ENCODE measurements around the gene EDC4.
"Not testable (repeated sequence)": the region's sequence is repeated elsewhere in the genome, so short reads cannot be mapped to it uniquely, and the experiment has no call there.

EDC4 gene

GRCh38 chr16:67837190-67837589, 35.7 kb upstream of the EDC4 start:
- H3K14ac ChIP-seq (ENCODE audit: low read length); H2BK12ac ChIP-seq (ENCODE audit: low read length); H2BK120ac ChIP-seq (ENCODE audit: low read depth, low read length); H3K36me3 ChIP-seq (replicated peaks in 1 of 2; ENCODE audit: control insufficient read depth in 2 of 2, insufficient read depth in 2 of 2, low read length in 2 of 2); H3K27ac ChIP-seq (replicated peaks; ENCODE audit: low read length); H2AFZ ChIP-seq (ENCODE audit: low read length); H3K4me2 ChIP-seq (ENCODE audit: insufficient read depth, low read length, poor library complexity, severe bottlenecking); H3K27me3 ChIP-seq (ENCODE audit: control insufficient read depth in 3 of 3, insufficient read depth in 3 of 3, low read depth in 1 of 3, low read length in 3 of 3); H3K79me1 ChIP-seq (ENCODE audit: low read depth, low read length); H3K23ac ChIP-seq (ENCODE audit: low read depth, low read length, poor library complexity); H2BK15ac ChIP-seq (ENCODE audit: low read length); H3K4ac ChIP-seq (ENCODE audit: low read length); H3K4me1 ChIP-seq (ENCODE audit: control insufficient read depth in 2 of 2, insufficient read depth in 1 of 2, low read depth in 1 of 2, low read length in 2 of 2); H4K8ac ChIP-seq (ENCODE audit: low read depth, low read length); H3K9me3 ChIP-seq (replicated peaks in 1 of 2; ENCODE audit: control insufficient read depth in 2 of 2, insufficient read depth in 1 of 2, low read depth in 1 of 2, low read length in 2 of 2); H4K91ac ChIP-seq (ENCODE audit: low read depth, low read length, poor library complexity); H3K18ac ChIP-seq (ENCODE audit: low read length); H2AK5ac ChIP-seq (ENCODE audit: low read depth, low read length); H3K4me3 ChIP-seq (ENCODE audit: low read length in 2 of 2); DNase-seq (ENCODE audit: low spot score); H3K9ac ChIP-seq (ENCODE audit: low read depth, low read length, poor library complexity); H2BK5ac ChIP-seq (ENCODE audit: low read length): not testable (repeated sequence)
- no CpG with 5 or more reads among the region's 10 CpGs for WGBS, 2 donors (ENCODE audit: extremely low coverage in 2 of 2, insufficient read length in 2 of 2, insufficient replicate concordance in 1 of 2)

GRCh38 chr16:67837811-67838210, 35.0 kb upstream of the EDC4 start:
- Histone ChIP-seq H2BK12ac (ENCODE audit: low read length) (no peak overlapping the region), H3K4me1 (ENCODE audit: control insufficient read depth in 2 of 2, insufficient read depth in 1 of 2, low read depth in 1 of 2, low read length in 2 of 2) (peaks cover 4% of the 10 kb centered on the region in 2 donors), H3K4me3 (ENCODE audit: low read length in 2 of 2) (no peak overlapping the region), H3K14ac (ENCODE audit: low read length) (no peak overlapping the region), H2BK5ac (ENCODE audit: low read length) (no peak overlapping the region), H3K23ac (ENCODE audit: low read depth, low read length, poor library complexity) (no peak overlapping the region), H3K9ac (ENCODE audit: low read depth, low read length, poor library complexity) (no peak overlapping the region), H2BK120ac (ENCODE audit: low read depth, low read length) (no peak overlapping the region), H3K4me2 (ENCODE audit: insufficient read depth, low read length, poor library complexity, severe bottlenecking) (no peak overlapping the region), H4K91ac (ENCODE audit: low read depth, low read length, poor library complexity) (no peak overlapping the region), H3K36me3 (replicated peaks in 1 of 2; ENCODE audit: control insufficient read depth in 2 of 2, insufficient read depth in 2 of 2, low read length in 2 of 2) (no peaks in the 10 kb centered on the region), H2BK15ac (ENCODE audit: low read length) (no peak overlapping the region), H3K4ac (ENCODE audit: low read length) (no peak overlapping the region), H3K18ac (ENCODE audit: low read length) (no peak overlapping the region), H4K8ac (ENCODE audit: low read depth, low read length) (no peak overlapping the region), H2AK5ac (ENCODE audit: low read depth, low read length) (no peak overlapping the region), H3K79me1 (ENCODE audit: low read depth, low read length) (peaks cover 5% of the 10 kb centered on the region), H3K27ac (replicated peaks; ENCODE audit: low read length) (no peak overlapping the region), H2AFZ (ENCODE audit: low read length) (no peak overlapping the region), H3K9me3 (replicated peaks in 1 of 2; ENCODE audit: control insufficient read depth in 2 of 2, insufficient read depth in 1 of 2, low read depth in 1 of 2, low read length in 2 of 2) (no peaks in the 10 kb centered on the region), H3K27me3 (ENCODE audit: control insufficient read depth in 3 of 3, insufficient read depth in 3 of 3, low read depth in 1 of 3, low read length in 3 of 3) (no peaks in the 10 kb centered on the region)
- no CpG with 5 or more reads among the region's 2 CpGs for WGBS, 2 donors (ENCODE audit: extremely low coverage in 2 of 2, insufficient read length in 2 of 2, insufficient replicate concordance in 1 of 2)
- DNase-seq (ENCODE audit: low spot score) = no peak

DNA sequence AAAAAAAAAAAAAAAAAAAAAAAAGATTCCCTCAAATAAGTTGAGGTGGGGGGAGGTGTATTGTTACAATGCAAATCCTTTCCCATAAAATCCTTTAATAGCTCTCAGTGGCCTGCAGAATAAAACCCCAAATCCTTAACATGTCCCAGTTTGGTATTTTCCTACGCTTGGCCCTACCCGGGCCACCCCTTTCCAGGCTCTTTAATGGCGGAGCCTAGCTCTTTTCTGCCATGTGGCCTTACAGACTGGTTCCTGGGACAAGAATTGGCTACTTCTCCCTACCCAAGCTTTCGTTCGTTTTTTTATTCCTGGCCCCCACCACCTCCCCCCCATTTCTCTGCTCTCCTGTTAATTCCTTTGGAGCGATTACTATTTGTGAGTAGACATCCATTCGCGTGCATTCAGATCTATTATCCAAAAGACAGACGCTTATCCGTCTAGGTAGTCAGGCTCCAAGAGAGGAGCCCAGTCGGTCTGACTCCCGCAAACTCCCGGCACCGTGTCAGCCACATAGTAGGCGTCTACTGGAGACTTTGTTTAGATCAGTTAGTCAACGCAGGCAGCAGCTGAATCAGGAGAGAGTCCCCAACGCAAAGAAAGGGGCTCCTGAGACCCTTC, 31.5 kb upstream of the EDC4 start:
- WGBS, 2 donors (ENCODE audit: extremely low coverage in 2 of 2, insufficient read length in 2 of 2, insufficient replicate concordance in 1 of 2) = no CpG with 5 or more reads among the region's 17 CpGs
- no peak overlapping the region for H3K14ac ChIP-seq (ENCODE audit: low read length)
- no peak overlapping the region for H2AK5ac ChIP-seq (ENCODE audit: low read depth, low read length)
- H2BK12ac ChIP-seq (ENCODE audit: low read length) = no peak overlapping the region
- H4K91ac ChIP-seq (ENCODE audit: low read depth, low read length, poor library complexity) = no peak overlapping the region
- H3K36me3 ChIP-seq (replicated peaks in 1 of 2; ENCODE audit: control insufficient read depth in 2 of 2, insufficient read depth in 2 of 2, low read length in 2 of 2) = peaks cover 3 to 16% of the 10 kb centered on the region in 2 donors
- peak overlapping the region; percentile 97 for H2BK5ac ChIP-seq (ENCODE audit: low read length)
- H3K79me1 ChIP-seq (ENCODE audit: low read depth, low read length) = peaks cover 9% of the 10 kb centered on the region
- peak overlapping the region; percentile 69 for H2BK15ac ChIP-seq (ENCODE audit: low read length)
- no peaks in the 10 kb centered on the region for H3K9me3 ChIP-seq (replicated peaks in 1 of 2; ENCODE audit: control insufficient read depth in 2 of 2, insufficient read depth in 1 of 2, low read depth in 1 of 2, low read length in 2 of 2)
- no peak overlapping the region for H3K9ac ChIP-seq (ENCODE audit: low read depth, low read length, poor library complexity)
- no peaks in the 10 kb centered on the region for H3K27me3 ChIP-seq (ENCODE audit: control insufficient read depth in 3 of 3, insufficient read depth in 3 of 3, low read depth in 1 of 3, low read length in 3 of 3)
- H3K4me1 ChIP-seq (ENCODE audit: control insufficient read depth in 2 of 2, insufficient read depth in 1 of 2, low read depth in 1 of 2, low read length in 2 of 2) = peaks cover 20 to 23% of the 10 kb centered on the region in 2 donors
- no peak for DNase-seq (ENCODE audit: low spot score)
- H3K23ac ChIP-seq (ENCODE audit: low read depth, low read length, poor library complexity) = peak overlapping the region; percentile 99
- H3K27ac ChIP-seq (replicated peaks; ENCODE audit: low read length) = no peak overlapping the region
- peak overlapping the region; percentile 100 for H2AFZ ChIP-seq (ENCODE audit: low read length)
- H3K4ac ChIP-seq (ENCODE audit: low read length) = no peak overlapping the region
- H3K4me2 ChIP-seq (ENCODE audit: insufficient read depth, low read length, poor library complexity, severe bottlenecking) = no peak overlapping the region
- peak overlapping the region in 1 of 2 donors; percentile 91 for H3K4me3 ChIP-seq (ENCODE audit: low read length in 2 of 2)
- H3K18ac ChIP-seq (ENCODE audit: low read length) = peak overlapping the region; percentile 73
- no peak overlapping the region for H4K8ac ChIP-seq (ENCODE audit: low read depth, low read length)
- no peak overlapping the region for H2BK120ac ChIP-seq (ENCODE audit: low read depth, low read length)

- H3K18ac ChIP-seq (ENCODE audit: low read length) = peak within 1 kb of the TSS; percentile 100
- H3K9me3 ChIP-seq (replicated peaks in 1 of 2; ENCODE audit: control insufficient read depth in 2 of 2, insufficient read depth in 1 of 2, low read depth in 1 of 2, low read length in 2 of 2) = no peaks in the 10 kb centered on the region
- peak within 1 kb of the TSS; percentile 97 for H2BK5ac ChIP-seq (ENCODE audit: low read length)
- H3K36me3 ChIP-seq (replicated peaks in 1 of 2; ENCODE audit: control insufficient read depth in 2 of 2, insufficient read depth in 2 of 2, low read length in 2 of 2) = peaks cover 3 to 16% of the 10 kb centered on the region in 2 donors
- H3K4me2 ChIP-seq (ENCODE audit: insufficient read depth, low read length, poor library complexity, severe bottlenecking) = peak within 1 kb of the TSS; percentile 89
- H3K4ac ChIP-seq (ENCODE audit: low read length) = no peak within 1 kb of the TSS
- no peaks in the 10 kb centered on the region for H3K27me3 ChIP-seq (ENCODE audit: control insufficient read depth in 3 of 3, insufficient read depth in 3 of 3, low read depth in 1 of 3, low read length in 3 of 3)
- WGBS, 2 donors (ENCODE audit: extremely low coverage in 2 of 2, insufficient read length in 2 of 2, insufficient replicate concordance in 1 of 2) = no CpG with 5 or more reads among the region's 83 CpGs
- H3K23ac ChIP-seq (ENCODE audit: low read depth, low read length, poor library complexity) = peak within 1 kb of the TSS; percentile 99
- H2BK15ac ChIP-seq (ENCODE audit: low read length) = peak within 1 kb of the TSS; percentile 95
- peak; percentile 97 for DNase-seq (ENCODE audit: low spot score)
- H4K91ac ChIP-seq (ENCODE audit: low read depth, low read length, poor library complexity) = peak within 1 kb of the TSS; percentile 22
- peak within 1 kb of the TSS; percentile 98 for H3K14ac ChIP-seq (ENCODE audit: low read length)
- peak within 1 kb of the TSS; percentile 35 for H2AK5ac ChIP-seq (ENCODE audit: low read depth, low read length)
- H2BK12ac ChIP-seq (ENCODE audit: low read length) = peak within 1 kb of the TSS; percentile 51
- H3K4me1 ChIP-seq (ENCODE audit: control insufficient read depth in 2 of 2, insufficient read depth in 1 of 2, low read depth in 1 of 2, low read length in 2 of 2) = peaks cover 20 to 23% of the 10 kb centered on the region in 2 donors
- H3K79me1 ChIP-seq (ENCODE audit: low read depth, low read length) = peaks cover 9% of the 10 kb centered on the region
- peak within 1 kb of the TSS; percentile 98 for H3K9ac ChIP-seq (ENCODE audit: low read depth, low read length, poor library complexity)
- H2AFZ ChIP-seq (ENCODE audit: low read length) = peak within 1 kb of the TSS; percentile 100
- no peak within 1 kb of the TSS for H4K8ac ChIP-seq (ENCODE audit: low read depth, low read length)
- peak within 1 kb of the TSS; percentile 98 for H3K27ac ChIP-seq (replicated peaks; ENCODE audit: low read length)
- no peak within 1 kb of the TSS for H2BK120ac ChIP-seq (ENCODE audit: low read depth, low read length)
- peak within 1 kb of the TSS; percentile 88 to 91 for H3K4me3 ChIP-seq (ENCODE audit: low read length in 2 of 2)
These were observed 30.9 kb upstream of the EDC4 start, which contains the start of gene THAP11 for GRCh38 chr16:67841816-67842508. Gene THAP11 (plus strand): TSS chr16:67842320. CDS start chr16:67842555, 235 bp downstream.
